Sigmoid colon (tissue), 3 donors: ENCODE data around the gene PTPRT.

Experiments
- POLR2A ChIP-seq, 2 donors: fragments of 450-650 bp; IDR thresholded peaks; one replicate each; pipeline ENCODE4 v1.6.1; 2016; ENCODE audit warnings: antibody characterized with exemption in 2 of 2, mild to moderate bottlenecking in 2 of 2, moderate library complexity in 2 of 2
- TF ChIP-seq, protein P1 (sequence below), 4 experiments: fragments of 450-650 bp in 3 of 4; fragments of 200-600 bp in 1 of 4; IDR thresholded peaks; one replicate each; pipeline ENCODE4 v1.5.1; 2016 to 2019; ENCODE audit warnings: antibody characterized with exemption in 4 of 4, mild to moderate bottlenecking in 3 of 4, moderate library complexity in 2 of 4

DNA sequence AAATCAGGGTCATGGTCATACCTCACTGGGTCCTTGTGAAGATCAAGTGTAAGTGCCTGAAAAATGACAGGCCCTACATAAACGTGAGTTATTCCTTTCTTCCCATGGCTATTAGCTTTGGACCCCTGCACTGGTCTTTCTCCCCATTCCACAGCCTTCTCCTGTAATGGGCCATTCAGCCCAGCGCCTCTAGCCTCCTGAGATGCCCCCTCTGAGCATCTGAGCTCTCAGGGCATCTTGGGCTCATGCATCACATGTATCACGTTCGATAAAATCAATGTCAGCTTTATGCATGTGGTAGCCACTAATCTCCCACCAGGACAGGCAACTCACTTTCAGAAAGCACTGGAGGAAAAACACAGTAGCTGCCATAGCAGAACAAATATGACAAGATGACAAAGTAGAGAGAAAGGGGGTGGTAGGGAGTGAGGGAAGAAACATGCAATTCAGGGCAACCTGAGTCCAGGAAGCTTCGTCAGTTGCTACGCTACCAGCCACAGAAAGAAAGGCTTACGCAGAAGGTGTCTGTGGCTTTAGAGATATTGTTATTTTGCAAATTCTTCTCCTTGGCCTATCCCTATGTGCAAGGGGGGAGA lies 498.8 kb downstream of the PTPRT start:
- TF ChIP-seq, protein P1, sequence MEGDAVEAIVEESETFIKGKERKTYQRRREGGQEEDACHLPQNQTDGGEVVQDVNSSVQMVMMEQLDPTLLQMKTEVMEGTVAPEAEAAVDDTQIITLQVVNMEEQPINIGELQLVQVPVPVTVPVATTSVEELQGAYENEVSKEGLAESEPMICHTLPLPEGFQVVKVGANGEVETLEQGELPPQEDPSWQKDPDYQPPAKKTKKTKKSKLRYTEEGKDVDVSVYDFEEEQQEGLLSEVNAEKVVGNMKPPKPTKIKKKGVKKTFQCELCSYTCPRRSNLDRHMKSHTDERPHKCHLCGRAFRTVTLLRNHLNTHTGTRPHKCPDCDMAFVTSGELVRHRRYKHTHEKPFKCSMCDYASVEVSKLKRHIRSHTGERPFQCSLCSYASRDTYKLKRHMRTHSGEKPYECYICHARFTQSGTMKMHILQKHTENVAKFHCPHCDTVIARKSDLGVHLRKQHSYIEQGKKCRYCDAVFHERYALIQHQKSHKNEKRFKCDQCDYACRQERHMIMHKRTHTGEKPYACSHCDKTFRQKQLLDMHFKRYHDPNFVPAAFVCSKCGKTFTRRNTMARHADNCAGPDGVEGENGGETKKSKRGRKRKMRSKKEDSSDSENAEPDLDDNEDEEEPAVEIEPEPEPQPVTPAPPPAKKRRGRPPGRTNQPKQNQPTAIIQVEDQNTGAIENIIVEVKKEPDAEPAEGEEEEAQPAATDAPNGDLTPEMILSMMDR (IDR thresholded peaks at IDR 0.05): no peak
- no peak for TF ChIP-seq POLR2A (IDR thresholded peaks at IDR 0.05)
